IMR-90 (cell line): ENCODE measurements around the gene LDHB. TPM values are rescaled to one million over a fixed set of nuclear protein-coding genes. Genes with fewer than 3 reads are reported as not detected.

Experiments used
- ATAC-seq: fragments of 200-7000 bp; cut with Tn5 transposase; 2 replicates; pipeline ENCODE4 v1.9.1; 2020; ENCODE audit warnings: low read depth, mild to moderate bottlenecking, moderate library complexity
- BruUV-seq: library from RNA; stranded (reverse); fragments of 400-500 nt; replicated peaks from 2 replicates; lab custom pipeline; 2021; lab: Mats Ljungman, UMichigan
- CTCF ChIA-PET: fragments of 300-600 bp; formaldehyde crosslinking; extraction: SDS; loops from one replicate; lab custom pipeline; 2021; ENCODE audit warnings: antibody characterized with exemption; lab: Yijun Ruan, JAX
- POLR2A ChIA-PET: fragments of 300-600 bp; sonication (Branson Sonifier 250); formaldehyde crosslinking; loops from one replicate; lab custom pipeline; 2022; ENCODE audit warnings: antibody characterized with exemption; ENCODE audit not compliant: unreplicated experiment; lab: Charles Lee
- DNase-seq: peaks from one replicate; pipeline ENCODE4 v3.0.0; 2013
- H2AFZ ChIP-seq: replicated peaks from 2 replicates; pipeline ENCODE3; 2013; ENCODE audit warnings: low read length, mild to moderate bottlenecking; ENCODE audit not compliant: poor library complexity
- H2AK5ac ChIP-seq: 2 replicates; pipeline ENCODE4 v1.6.1; 2013; ENCODE audit warnings: low read depth, low read length, inconsistent platforms
- H2AK9ac ChIP-seq: replicated peaks from 2 replicates; pipeline ENCODE3; 2013; ENCODE audit warnings: mild to moderate bottlenecking, low read depth, low read length, moderate library complexity; ENCODE audit not compliant: poor library complexity
- H2BK120ac ChIP-seq: 2 replicates; pipeline ENCODE4 v1.6.1; 2013; ENCODE audit warnings: low read depth, low read length, inconsistent platforms
- H2BK15ac ChIP-seq: 3 replicates; pipeline ENCODE4 v1.6.1; 2013; ENCODE audit warnings: low read depth, low read length, inconsistent platforms
- H2BK20ac ChIP-seq: 2 replicates; pipeline ENCODE4 v1.6.1; 2013; ENCODE audit warnings: low read depth, mild to moderate bottlenecking, inconsistent platforms, low read length, moderate library complexity
- H2BK5ac ChIP-seq: 2 replicates; pipeline ENCODE4 v1.6.1; 2013; ENCODE audit warnings: mild to moderate bottlenecking, low read depth, low read length, inconsistent platforms; ENCODE audit not compliant: poor library complexity, severe bottlenecking
- H3K14ac ChIP-seq: replicated peaks from 2 replicates; pipeline ENCODE4 v1.6.1; 2013; ENCODE audit warnings: low read depth, low read length, inconsistent platforms
- H3K18ac ChIP-seq: 2 replicates; pipeline ENCODE4 v1.6.1; 2013; ENCODE audit warnings: low read depth, low read length, control low read depth
- H3K23ac ChIP-seq: 2 replicates; pipeline ENCODE4 v1.6.1; 2013; ENCODE audit warnings: low read depth, low read length, inconsistent platforms
- H3K27ac ChIP-seq: 2 replicates; pipeline ENCODE4 v1.5.1; 2013; ENCODE audit warnings: mild to moderate bottlenecking, control low read depth, low read length; ENCODE audit not compliant: insufficient read depth
- H3K27me3 ChIP-seq: 2 replicates; pipeline ENCODE4 v1.6.1; 2013; ENCODE audit warnings: low read length; ENCODE audit not compliant: control insufficient read depth, insufficient read depth
- H3K36me3 ChIP-seq: 2 replicates; pipeline ENCODE4 v1.6.1; 2013; ENCODE audit warnings: low read length, mixed read lengths; ENCODE audit not compliant: control insufficient read depth, insufficient read depth
- H3K4ac ChIP-seq: 2 replicates; pipeline ENCODE4 v1.6.1; 2013; ENCODE audit warnings: low read depth, low read length, inconsistent platforms
- H3K4me1 ChIP-seq: 2 replicates; pipeline ENCODE4 v1.6.1; 2013; ENCODE audit warnings: low read length, mixed read lengths; ENCODE audit not compliant: control insufficient read depth, insufficient read depth
- H3K4me2 ChIP-seq: 2 replicates; pipeline ENCODE4 v1.6.1; 2013; ENCODE audit warnings: low read depth, mild to moderate bottlenecking, control low read depth, low read length, moderate library complexity
- H3K4me3 ChIP-seq: 2 replicates; pipeline ENCODE4 v1.5.1; 2013; ENCODE audit warnings: low read depth, mild to moderate bottlenecking, control low read depth, low read length, moderate library complexity; ENCODE audit not compliant: insufficient read depth
- H3K56ac ChIP-seq: 2 replicates; pipeline ENCODE4 v1.6.1; 2013; ENCODE audit warnings: low read length, inconsistent platforms; ENCODE audit not compliant: insufficient read depth; ENCODE audit errors: extremely low read depth
- H3K79me1 ChIP-seq, 2 experiments: 2 replicates each; pipeline ENCODE4 v1.6.1; 2013; ENCODE audit warnings: low read length in 2 of 2, inconsistent platforms in 1 of 2, low read depth in 1 of 2
- H3K9ac ChIP-seq: 2 replicates; pipeline ENCODE4 v1.6.1; 2013; ENCODE audit warnings: low read depth, low read length, control low read depth
- H3K9me1 ChIP-seq: 2 replicates; pipeline ENCODE4 v1.6.1; 2013; ENCODE audit warnings: low read length, inconsistent platforms; ENCODE audit not compliant: insufficient read depth
- H3K9me3 ChIP-seq: 2 replicates; pipeline ENCODE4 v1.6.1; 2013; ENCODE audit warnings: low read length; ENCODE audit not compliant: control insufficient read depth, insufficient read depth
- H4K20me1 ChIP-seq: 2 replicates; pipeline ENCODE4 v1.6.1; 2013; ENCODE audit warnings: low read length, inconsistent platforms; ENCODE audit not compliant: insufficient read depth
- H4K5ac ChIP-seq: 2 replicates; pipeline ENCODE4 v1.6.1; 2013; ENCODE audit warnings: mild to moderate bottlenecking, low read depth, low read length, control low read depth
- H4K8ac ChIP-seq, 2 experiments: 2 replicates each; pipeline ENCODE4 v1.6.1; 2013; ENCODE audit warnings: low read depth in 2 of 2, low read length in 2 of 2, control low read depth in 1 of 2, inconsistent platforms in 1 of 2
- H4K91ac ChIP-seq: 2 replicates; pipeline ENCODE4 v1.6.1; 2013; ENCODE audit warnings: low read depth, low read length, inconsistent platforms; ENCODE audit not compliant: insufficient read depth
- MXI1 ChIP-seq: IDR thresholded peaks from 2 replicates; pipeline ENCODE4 v1.6.1; 2012; ENCODE audit warnings: low read depth, mild to moderate bottlenecking, low read length, moderate library complexity, borderline replicate concordance
- NFE2L2 ChIP-seq: fragments of 150-350 bp; IDR thresholded peaks from 2 replicates; pipeline ENCODE4 v1.6.1; 2016; ENCODE audit warnings: low read depth, mild to moderate bottlenecking, low read length
- dilution Hi-C: fragments of 300-500 bp; cut with HindIII; formaldehyde crosslinking; loops from one replicate; pipeline ENCODE4 v1.14.3; 2018; ENCODE audit warnings: low sequenced_read_pairs; ENCODE audit not compliant: unreplicated experiment
- in situ Hi-C: fragments of 300-500 bp; cut with MboI; formaldehyde crosslinking; loops from 3 replicates; pipeline ENCODE4 v1.14.3; 2019; ENCODE audit warnings: low sequenced_read_pairs, inconsistent platforms, mixed read lengths
- intact Hi-C: fragments of 100-400 bp; cut with micrococcal nuclease; formaldehyde crosslinking; loops from 2 replicates; pipeline ENCODE4 v1.10.0; 2022
- polyA plus RNA-seq, 3 experiments: library from polyadenylated mRNA; depleted of rRNA; stranded (reverse); fragments of >200 nt; gene quantifications; 2 replicates each; pipeline ENCODE4 v1.2.3, GENCODE V29; 2012; ENCODE audit warnings: low replicate concordance in 1 of 3
- total RNA-seq: library from RNA; depleted of rRNA; stranded (reverse); fragments of >200 nt; gene quantifications from 2 replicates; pipeline ENCODE4 v1.2.3, GENCODE V29; 2012
- TF ChIP-seq, protein P1 (sequence below): fragments of 150-350 bp; IDR thresholded peaks from 2 replicates; pipeline ENCODE4 v1.6.1; 2017; ENCODE audit warnings: mild to moderate bottlenecking, antibody characterized with exemption, low read length, low read depth

Gene LDHB
- total and polyA plus RNA-seq, 2 of the 4 experiments (the other 2 are of a cell fraction) = 623 to 630 TPM

DNA sequence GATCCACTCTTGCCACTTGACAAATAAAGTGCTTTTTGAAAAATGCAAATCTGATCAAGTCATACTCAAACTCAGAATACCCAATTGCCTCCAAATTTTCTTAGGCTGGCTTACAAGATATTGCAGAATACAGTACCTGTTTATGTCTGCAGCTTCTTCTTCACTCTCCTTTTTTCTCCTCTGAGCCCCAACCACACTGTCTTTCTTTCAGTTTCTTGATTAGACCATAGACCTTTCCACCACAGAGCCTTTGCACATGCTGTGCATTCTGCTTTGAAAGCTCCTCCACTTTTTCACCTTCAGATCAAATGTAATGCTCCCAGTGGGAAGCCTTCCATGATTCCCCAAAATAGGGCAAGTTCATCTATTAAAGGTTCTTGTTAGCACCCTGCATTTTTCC is 39.1 kb downstream of the LDHB start:
- Histone ChIP-seq H2AK9ac (no peak overlapping the region), H3K4me2 (no peak overlapping the region), H2BK15ac (no peak overlapping the region), H4K20me1 (no peaks in the 10 kb centered on the region), H3K27me3 (no peaks in the 10 kb centered on the region), H3K23ac (no peak overlapping the region), H2AFZ (no peak overlapping the region), H2AK5ac (no peak overlapping the region), H4K5ac (no peak overlapping the region), H3K4ac (no peak overlapping the region), H3K36me3 (no peaks in the 10 kb centered on the region), H4K91ac (no peak overlapping the region), H3K56ac (no peak overlapping the region), H3K4me1 (no peaks in the 10 kb centered on the region), H2BK5ac (no peak overlapping the region), H4K8ac (no peak overlapping the region), H3K9me3 (no peaks in the 10 kb centered on the region), H3K18ac (no peak overlapping the region), H3K79me1 (no peaks in the 10 kb centered on the region), H3K9me1 (no peaks in the 10 kb centered on the region), H2BK120ac (no peak overlapping the region), H3K14ac (no peak overlapping the region), H3K4me3 (no peak overlapping the region), H2BK20ac (no peak overlapping the region), H3K27ac (no peak overlapping the region), H3K9ac (no peak overlapping the region)
- no TSS peak for BruUV-seq
- DNase-seq (no peak), ATAC-seq (no peak)
- intact Hi-C loops = no loop called here
- POLR2A ChIA-PET = no interaction called here
- CTCF ChIA-PET = no interaction called here
- dilution Hi-C loops = no loop called here
- TF ChIP-seq MXI1 (no peak), NFE2L2 (no peak)
- TF ChIP-seq, protein P1, sequence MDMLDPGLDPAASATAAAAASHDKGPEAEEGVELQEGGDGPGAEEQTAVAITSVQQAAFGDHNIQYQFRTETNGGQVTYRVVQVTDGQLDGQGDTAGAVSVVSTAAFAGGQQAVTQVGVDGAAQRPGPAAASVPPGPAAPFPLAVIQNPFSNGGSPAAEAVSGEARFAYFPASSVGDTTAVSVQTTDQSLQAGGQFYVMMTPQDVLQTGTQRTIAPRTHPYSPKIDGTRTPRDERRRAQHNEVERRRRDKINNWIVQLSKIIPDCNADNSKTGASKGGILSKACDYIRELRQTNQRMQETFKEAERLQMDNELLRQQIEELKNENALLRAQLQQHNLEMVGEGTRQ = no peak
- in situ Hi-C loops = no loop called here
